Embryonic facial prominence (tissue), 1 donor: Measurements from ENCODE around the gene DHRS11.
"Not testable (repeated sequence)": the region's sequence is repeated elsewhere in the genome, so short reads cannot be mapped to it uniquely, and the experiment has no call there.

Source experiments
- DNase-seq: peaks from one replicate; pipeline ENCODE4 v3.0.0-alpha.2; 2016; ENCODE audit errors: extremely low spot score

Gene DHRS11

GRCh38 chr17:36593656-36594316 is 2.1 kb downstream of the DHRS11 start:
- DNase-seq, result no peak

- no peak for DNase-seq
These were observed 3.1 kb downstream of the DHRS11 start for GRCh38 chr17:36594626-36595401.

- no peak for DNase-seq
These were observed 5.5 kb downstream of the DHRS11 start for GRCh38 chr17:36597226-36597625.

GRCh38 chr17:36597866-36598777 is 6.4 kb downstream of the DHRS11 start:
- no peak for DNase-seq

GRCh38 chr17:36598951-36599401 is 7.3 kb downstream of the DHRS11 start:
- DNase-seq, result no peak

GRCh38 chr17:36599546-36600250 is 8.0 kb downstream of the DHRS11 start:
- no peak for DNase-seq

DNA sequence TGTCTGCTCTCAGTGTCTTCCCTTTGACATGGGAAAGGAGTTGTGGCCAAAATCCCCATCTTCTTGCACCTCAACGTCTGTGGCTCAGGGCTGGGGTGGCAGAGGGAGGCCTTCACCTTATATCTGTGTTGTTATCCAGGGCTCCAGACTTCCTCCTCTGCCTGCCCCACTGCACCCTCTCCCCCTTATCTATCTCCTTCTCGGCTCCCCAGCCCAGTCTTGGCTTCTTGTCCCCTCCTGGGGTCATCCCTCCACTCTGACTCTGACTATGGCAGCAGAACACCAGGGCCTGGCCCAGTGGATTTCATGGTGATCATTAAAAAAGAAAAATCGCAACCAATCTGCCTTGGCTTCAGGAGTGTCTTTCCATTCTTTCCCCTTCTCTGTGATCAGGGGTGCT is 8.8 kb downstream of the DHRS11 start:
- DNase-seq, result no peak

DNA sequence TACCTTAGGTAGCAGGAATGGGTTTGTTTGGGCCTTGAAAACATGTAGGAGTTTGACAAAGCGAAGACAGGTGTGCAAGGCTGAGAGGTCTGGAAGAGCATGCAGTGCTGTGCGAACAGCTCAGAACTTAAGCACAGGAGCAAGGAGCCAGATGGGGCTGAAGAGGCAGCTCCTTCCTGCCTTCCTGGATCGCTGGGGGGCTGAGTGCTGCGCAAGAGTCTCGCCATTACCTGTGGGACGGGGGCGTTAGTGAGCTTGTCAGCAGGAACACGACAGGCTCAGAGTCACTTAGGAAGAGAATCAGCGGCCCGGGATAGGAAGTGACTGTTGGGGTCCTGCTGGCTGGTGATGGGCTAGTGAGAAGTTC is 9.2 kb downstream of the DHRS11 start:
- DNase-seq, result no peak

- peak; percentile 73 for DNase-seq
These were observed 9.8 kb downstream of the DHRS11 start, which contains the start of gene MRM1 for GRCh38 chr17:36601303-36602029. MRM1 (plus strand) TSS chr17:36601583; CDS start chr17:36601811, 228 bp downstream.

DNA sequence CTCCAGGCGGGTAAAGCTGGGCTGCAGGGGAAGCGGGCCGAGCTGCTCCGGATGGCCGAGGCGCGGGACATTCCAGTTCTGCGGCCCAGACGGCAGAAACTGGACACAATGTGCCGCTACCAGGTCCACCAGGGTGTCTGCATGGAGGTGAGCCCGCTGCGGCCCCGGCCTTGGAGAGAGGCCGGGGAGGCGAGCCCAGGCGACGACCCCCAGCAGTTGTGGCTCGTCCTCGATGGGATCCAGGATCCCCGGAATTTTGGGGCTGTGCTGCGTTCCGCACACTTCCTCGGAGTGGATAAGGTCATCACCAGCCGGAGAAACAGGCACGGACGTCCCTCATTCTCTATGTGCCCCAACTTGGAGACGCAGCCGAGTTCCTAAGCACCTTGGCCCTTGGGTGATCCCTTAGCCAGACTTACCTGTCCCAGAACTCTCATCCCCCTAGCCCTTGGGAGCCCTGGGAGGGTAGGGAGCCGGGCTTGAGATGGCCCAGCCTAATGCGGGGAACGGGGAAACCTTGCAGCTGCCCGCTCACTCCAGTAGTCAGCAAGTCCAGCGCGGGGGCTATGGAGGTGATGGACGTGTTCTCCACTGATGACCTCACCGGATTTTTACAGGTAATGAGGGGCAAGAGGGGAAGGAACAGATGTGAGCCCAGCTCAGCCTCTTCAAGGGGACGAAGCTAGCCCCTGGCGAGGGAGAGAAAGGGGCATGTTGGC is 10.5 kb downstream of the DHRS11 start:
- DNase-seq, result no peak

DNA sequence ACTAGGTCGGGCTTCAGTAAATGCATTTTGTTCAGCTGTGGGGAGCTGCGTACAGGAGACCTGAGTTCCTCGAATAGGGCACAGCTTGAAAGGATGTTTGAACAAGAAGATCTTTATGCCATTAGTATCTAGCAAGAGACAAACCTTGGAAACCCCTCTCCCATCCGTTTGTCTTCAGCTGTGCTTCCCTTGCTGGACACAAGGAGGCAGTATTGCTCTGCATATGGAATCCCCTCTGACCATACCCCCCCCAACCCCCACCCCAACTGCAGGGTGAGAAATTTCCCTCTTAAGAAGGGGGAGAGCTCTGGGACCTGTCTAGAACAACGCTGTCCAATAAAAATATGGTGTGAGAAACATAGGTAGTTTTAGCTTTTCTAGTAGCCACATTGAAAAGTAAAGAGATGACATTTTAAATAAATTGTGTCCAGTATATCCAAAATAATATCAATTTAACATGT is 11.3 kb downstream of the DHRS11 start:
- no peak for DNase-seq

GRCh38 chr17:36605028-36605427 is 13.3 kb downstream of the DHRS11 start:
- DNase-seq, result not testable (repeated sequence)

DNA sequence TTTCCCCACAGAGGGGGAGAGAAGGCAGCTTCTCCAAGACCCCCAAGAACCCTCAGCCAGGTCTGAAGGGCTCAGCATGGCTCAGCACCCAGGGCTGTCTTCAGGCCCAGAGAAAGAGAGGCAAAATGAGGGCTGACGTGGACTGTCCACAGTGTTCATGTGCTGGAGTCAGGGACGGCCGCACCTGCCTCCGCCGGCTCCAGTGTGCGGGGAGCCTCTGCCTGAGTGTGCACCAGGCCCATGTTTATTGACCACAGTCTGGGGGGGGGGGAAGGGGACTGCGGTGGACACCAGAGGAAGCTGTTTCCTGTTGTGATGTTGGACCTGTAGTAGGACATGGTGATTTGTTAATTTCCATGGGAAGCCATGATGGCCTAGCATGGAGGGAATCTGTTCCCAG is 16.6 kb downstream of the DHRS11 start:
- DNase-seq, result no peak

DNA sequence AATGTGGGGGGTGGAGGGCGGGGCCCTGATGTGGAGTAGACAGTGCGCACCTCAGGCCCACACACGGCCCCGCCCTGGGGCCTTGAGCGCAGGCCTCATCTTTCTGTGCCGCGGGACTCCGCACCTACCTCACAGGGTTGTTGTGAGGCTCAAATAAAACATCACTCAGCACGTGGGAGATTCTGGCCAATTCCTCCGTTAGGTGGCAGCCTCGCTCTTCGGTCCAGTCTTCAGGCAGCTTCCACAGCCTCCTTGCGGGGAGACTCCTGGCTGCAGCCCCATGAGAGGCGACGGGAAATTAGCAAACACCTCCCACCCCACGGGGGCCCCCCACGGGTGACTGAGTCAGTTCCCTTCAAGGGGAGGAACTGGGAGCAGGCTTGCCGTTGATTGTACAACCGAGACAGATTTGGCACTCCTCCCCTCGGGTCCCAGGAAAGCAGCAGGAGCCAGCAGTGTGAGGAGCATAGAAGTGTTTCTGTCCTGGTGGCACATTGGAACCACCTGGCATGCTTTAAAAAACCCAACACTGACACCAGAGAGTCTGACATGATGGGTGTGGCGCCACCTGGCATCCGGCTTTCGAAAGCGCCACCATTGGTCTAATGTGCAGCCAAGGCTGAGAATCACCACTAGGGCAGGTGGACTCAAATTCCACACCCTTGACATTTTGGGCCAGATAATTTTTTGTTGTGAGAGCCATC is 17.3 kb downstream of the DHRS11 start:
- DNase-seq, result no peak

- no peak for DNase-seq
These were observed 17.8 kb downstream of the DHRS11 start for GRCh38 chr17:36609498-36609862.

- DNase-seq, result no peak
These were observed 18.8 kb downstream of the DHRS11 start for GRCh38 chr17:36610474-36610873.

GRCh38 chr17:36611345-36612072 is 19.8 kb downstream of the DHRS11 start:
- DNase-seq, result no peak

DNA sequence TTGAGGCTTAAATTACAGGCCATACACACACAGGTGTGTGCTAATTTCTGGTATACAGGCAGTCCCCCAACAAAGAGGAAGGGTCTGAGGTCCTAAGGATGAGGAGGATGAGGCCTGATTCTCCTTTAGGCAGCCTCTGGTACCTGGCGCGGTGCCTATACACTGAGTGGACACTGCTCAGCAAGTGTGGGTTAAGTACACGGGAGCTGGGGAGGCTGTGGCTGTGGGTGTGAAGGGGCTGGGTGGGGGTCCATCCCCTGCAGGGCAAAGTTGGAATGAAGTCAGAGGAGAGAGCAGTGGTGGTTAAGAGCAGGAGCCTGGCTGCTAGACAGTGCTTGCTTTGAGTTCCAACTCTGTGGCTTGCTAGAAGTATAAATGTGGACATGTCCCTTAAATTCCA is 20.6 kb downstream of the DHRS11 start:
- DNase-seq, result no peak

DNA sequence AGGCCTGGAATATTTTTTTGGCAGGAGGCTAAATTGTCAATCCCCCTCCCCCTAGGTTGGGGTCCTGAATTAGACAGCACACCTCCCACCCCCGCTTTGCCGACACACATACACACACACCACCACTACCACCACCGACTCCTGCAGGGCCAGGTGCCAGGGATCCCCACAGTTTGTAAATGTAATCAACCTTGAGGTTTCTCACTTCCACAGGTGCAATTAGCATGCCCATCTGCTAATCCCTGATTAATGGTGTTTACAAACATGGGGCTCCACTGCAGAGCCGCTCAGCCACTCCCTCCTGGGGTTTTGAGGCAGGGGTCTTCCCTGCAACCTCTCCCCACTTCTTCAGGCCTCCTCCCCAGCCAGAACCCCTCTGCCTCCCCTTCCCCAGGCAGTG is 21.5 kb downstream of the DHRS11 start:
- DNase-seq, result no peak
